Stimulated activated CD4-positive, alpha-beta T cell treated with anti-CD3 and anti-CD28 coated beads, Interleukin-12 subunit alpha, Interleukin-12 subunit beta, amount 100 ng/mL, for 48 hours (primary cell): ENCODE measurements around the gene C1QB.
A peak's percentile ranks its signal among the peaks of the same experiment; 100 is the strongest.
"Not testable (repeated sequence)": the region's sequence is repeated elsewhere in the genome, so short reads cannot be mapped to it uniquely, and the experiment has no call there.

Source experiments
- DNase-seq, 3 donors: peaks; one replicate each; pipeline ENCODE4 v3.0.0-alpha.2; 2020; ENCODE audit warnings: low read depth in 2 of 3, low spot score in 1 of 3

C1QB gene

GRCh38 chr1:22662318-22662717 lies 9.3 kb downstream of the C1QB start:
- DNase-seq = no peak

GRCh38 chr1:22662986-22663408 lies 10.0 kb downstream of the C1QB start:
- no peak for DNase-seq

- no peak for DNase-seq
Observed at GRCh38 chr1:22665752-22666151, 12.7 kb downstream of the C1QB start.

- no peak for DNase-seq
Observed at GRCh38 chr1:22666412-22666811, 13.4 kb downstream of the C1QB start.

- not testable (repeated sequence) for DNase-seq
Observed at GRCh38 chr1:22668840-22669239, 15.8 kb downstream of the C1QB start.

GRCh38 chr1:22670352-22670975 lies 17.4 kb downstream of the C1QB start:
- DNase-seq = no peak

- no peak for DNase-seq
Observed at GRCh38 chr1:22671999-22672398, 19.0 kb downstream of the C1QB start.

GRCh38 chr1:22673486-22674409 lies 20.7 kb downstream of the C1QB start:
- DNase-seq = peak; percentile 4 to 26 (median 17)

- DNase-seq = no peak
Observed at GRCh38 chr1:22674410-22674749, 21.3 kb downstream of the C1QB start.

- DNase-seq = not testable (repeated sequence)
Observed at GRCh38 chr1:22676151-22676550, 23.1 kb downstream of the C1QB start.

- no peak for DNase-seq
Observed at GRCh38 chr1:22676916-22677583, 24.0 kb downstream of the C1QB start.

- DNase-seq = no peak
Observed at GRCh38 chr1:22677931-22678896, 25.2 kb downstream of the C1QB start.

GRCh38 chr1:22680726-22681125 lies 27.7 kb downstream of the C1QB start:
- DNase-seq = no peak

GRCh38 chr1:22681556-22682276 lies 28.7 kb downstream of the C1QB start:
- DNase-seq = no peak

- DNase-seq = no peak
Observed at GRCh38 chr1:22683547-22683946, 30.5 kb downstream of the C1QB start.

GRCh38 chr1:22685591-22686059 lies 32.6 kb downstream of the C1QB start:
- no peak for DNase-seq

- no peak for DNase-seq
Observed at GRCh38 chr1:22687191-22687590, 34.2 kb downstream of the C1QB start.

- no peak for DNase-seq
Observed at GRCh38 chr1:22688466-22688865, 35.4 kb downstream of the C1QB start.

GRCh38 chr1:22689505-22689904 lies 36.5 kb downstream of the C1QB start:
- no peak for DNase-seq
